HEK293T (cell line): ENCODE measurements around the gene TMEM215.

Experiments
- CTCF ChIA-PET: fragments of 350-600 bp; formaldehyde crosslinking; extraction: SDS; loops from one replicate; lab custom pipeline; 2021; ENCODE audit warnings: antibody characterized with exemption, inconsistent platforms; lab: Yijun Ruan, JAX
- POLR2A ChIA-PET: fragments of 350-600 bp; formaldehyde crosslinking; extraction: SDS; loops from one replicate; lab custom pipeline; 2020; ENCODE audit warnings: antibody characterized with exemption, inconsistent platforms; lab: Yijun Ruan, JAX
- DNase-seq: peaks from one replicate; pipeline ENCODE4 v3.0.0; 2012; ENCODE audit warnings: mixed read lengths; ENCODE audit errors: extremely low spot score
- ARNT ChIP-seq: fragments of 450-650 bp; IDR thresholded peaks from 2 replicates; pipeline ENCODE4 v1.6.1; 2017; ENCODE audit warnings: mild to moderate bottlenecking
- BHLHE40 ChIP-seq: fragments of 450-650 bp; IDR thresholded peaks from 2 replicates; pipeline ENCODE4 v1.6.1; 2016; ENCODE audit warnings: mild to moderate bottlenecking, moderate library complexity, borderline replicate concordance
- FOXK2 ChIP-seq: fragments of 450-650 bp; IDR thresholded peaks from 2 replicates; pipeline ENCODE4 v1.6.1; 2016; ENCODE audit warnings: mild to moderate bottlenecking
- FOXM1 ChIP-seq: fragments of 450-650 bp; IDR thresholded peaks from 2 replicates; pipeline ENCODE4 v1.6.1; 2017; ENCODE audit warnings: mild to moderate bottlenecking, borderline replicate concordance
- LEF1 ChIP-seq: fragments of 450-650 bp; IDR thresholded peaks from 2 replicates; pipeline ENCODE4 v1.6.1; 2017; ENCODE audit warnings: mild to moderate bottlenecking, borderline replicate concordance
- ZNF384 ChIP-seq: fragments of 450-650 bp; IDR thresholded peaks from 2 replicates; pipeline ENCODE4 v1.6.1; 2016
- TF ChIP-seq, protein P1 (sequence below): fragments of 450-650 bp; IDR thresholded peaks from 2 replicates; pipeline ENCODE4 v1.6.1; 2016

Gene TMEM215

DNA sequence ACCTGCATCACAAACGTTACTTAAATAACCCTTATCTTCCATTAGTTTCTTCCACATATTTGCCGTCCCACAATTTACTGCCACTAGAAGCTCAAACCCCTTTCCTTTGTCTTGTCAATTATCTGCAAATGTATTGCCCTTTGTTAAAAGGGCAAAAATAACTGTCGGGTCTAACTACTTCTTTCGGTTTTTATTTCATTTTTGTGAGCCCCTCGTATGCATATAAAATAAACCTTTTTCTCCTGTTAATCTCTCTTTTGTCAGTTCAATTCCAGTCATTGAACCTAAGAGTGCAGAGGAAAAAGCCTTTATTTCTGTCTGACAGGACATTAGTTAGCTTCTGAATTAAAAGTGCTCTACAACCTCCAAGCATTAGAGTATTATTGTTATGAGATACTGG, 45.5 kb downstream of the TMEM215 start:
- TF ChIP-seq, protein P1, sequence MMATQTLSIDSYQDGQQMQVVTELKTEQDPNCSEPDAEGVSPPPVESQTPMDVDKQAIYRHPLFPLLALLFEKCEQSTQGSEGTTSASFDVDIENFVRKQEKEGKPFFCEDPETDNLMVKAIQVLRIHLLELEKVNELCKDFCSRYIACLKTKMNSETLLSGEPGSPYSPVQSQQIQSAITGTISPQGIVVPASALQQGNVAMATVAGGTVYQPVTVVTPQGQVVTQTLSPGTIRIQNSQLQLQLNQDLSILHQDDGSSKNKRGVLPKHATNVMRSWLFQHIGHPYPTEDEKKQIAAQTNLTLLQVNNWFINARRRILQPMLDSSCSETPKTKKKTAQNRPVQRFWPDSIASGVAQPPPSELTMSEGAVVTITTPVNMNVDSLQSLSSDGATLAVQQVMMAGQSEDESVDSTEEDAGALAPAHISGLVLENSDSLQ, result no peak
- TF ChIP-seq FOXK2, result no peak
- TF ChIP-seq BHLHE40, result no peak
- TF ChIP-seq ARNT, result no peak
- TF ChIP-seq ZNF384, result no peak
- TF ChIP-seq FOXM1, result no peak
- ChIA-PET CTCF (no interaction called here), POLR2A (no interaction called here)
- no peak for DNase-seq

DNA sequence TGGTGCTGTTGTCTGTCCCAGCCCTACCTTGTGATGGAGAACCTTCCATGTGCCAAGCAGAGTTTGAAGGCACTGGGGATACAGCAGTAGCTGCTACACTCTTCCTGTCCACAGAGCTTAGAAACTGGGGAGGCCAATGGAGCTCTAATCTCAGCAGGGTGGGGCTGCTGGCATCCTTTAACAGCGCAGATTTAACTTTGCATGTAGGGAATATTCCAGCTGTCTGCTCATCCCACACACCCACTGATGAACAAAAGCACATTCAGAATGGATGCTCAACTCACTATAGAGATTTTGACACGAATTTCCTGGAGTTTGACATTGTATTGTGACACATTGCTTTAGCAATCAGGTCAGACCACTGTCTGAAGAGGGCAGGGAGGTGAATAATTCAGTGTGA, 49.0 kb downstream of the TMEM215 start:
- no peak for DNase-seq
- ChIA-PET POLR2A (no interaction called here), CTCF (no interaction called here)
- TF ChIP-seq, protein P1, result no peak
- TF ChIP-seq LEF1, result no peak
- TF ChIP-seq FOXM1, result no peak
